ENCODE data around the gene FTO.

- no peak for TF ChIP-seq CTCF (IDR thresholded peaks at IDR 0.05)
- TF ChIP-seq POLR2A (IDR thresholded peaks at IDR 0.05), result no peak
Measured at GRCh38 chr16:53752560-53752959, 48.6 kb downstream of the FTO start.

Measured in adrenal gland (tissue), 5 donors.